IMR-90 (cell line): ENCODE data around the gene MYO3B. TPM values are rescaled to one million over a fixed set of nuclear protein-coding genes. Genes with fewer than 3 reads are reported as not detected.

ENCODE experiments used
- ATAC-seq: fragments of 200-7000 bp; cut with Tn5 transposase; 2 replicates; pipeline ENCODE4 v1.9.1; 2020; ENCODE audit warnings: low read depth, mild to moderate bottlenecking, moderate library complexity
- BruUV-seq: library from RNA; stranded (reverse); fragments of 400-500 nt; replicated peaks from 2 replicates; lab custom pipeline; 2021; lab: Mats Ljungman, UMichigan
- CTCF ChIA-PET: fragments of 300-600 bp; formaldehyde crosslinking; extraction: SDS; loops from one replicate; lab custom pipeline; 2021; ENCODE audit warnings: antibody characterized with exemption; lab: Yijun Ruan, JAX
- POLR2A ChIA-PET: fragments of 300-600 bp; sonication (Branson Sonifier 250); formaldehyde crosslinking; loops from one replicate; lab custom pipeline; 2022; ENCODE audit warnings: antibody characterized with exemption; ENCODE audit not compliant: unreplicated experiment; lab: Charles Lee
- DNase-seq: peaks from one replicate; pipeline ENCODE4 v3.0.0; 2013
- H2AFZ ChIP-seq: replicated peaks from 2 replicates; pipeline ENCODE3; 2013; ENCODE audit warnings: low read length, mild to moderate bottlenecking; ENCODE audit not compliant: poor library complexity
- H2AK5ac ChIP-seq: 2 replicates; pipeline ENCODE4 v1.6.1; 2013; ENCODE audit warnings: low read depth, low read length, inconsistent platforms
- H2AK9ac ChIP-seq: replicated peaks from 2 replicates; pipeline ENCODE3; 2013; ENCODE audit warnings: mild to moderate bottlenecking, low read depth, low read length, moderate library complexity; ENCODE audit not compliant: poor library complexity
- H2BK120ac ChIP-seq: 2 replicates; pipeline ENCODE4 v1.6.1; 2013; ENCODE audit warnings: low read depth, low read length, inconsistent platforms
- H2BK15ac ChIP-seq: 3 replicates; pipeline ENCODE4 v1.6.1; 2013; ENCODE audit warnings: low read depth, low read length, inconsistent platforms
- H2BK20ac ChIP-seq: 2 replicates; pipeline ENCODE4 v1.6.1; 2013; ENCODE audit warnings: low read depth, mild to moderate bottlenecking, inconsistent platforms, low read length, moderate library complexity
- H2BK5ac ChIP-seq: 2 replicates; pipeline ENCODE4 v1.6.1; 2013; ENCODE audit warnings: mild to moderate bottlenecking, low read depth, low read length, inconsistent platforms; ENCODE audit not compliant: poor library complexity, severe bottlenecking
- H3K14ac ChIP-seq: replicated peaks from 2 replicates; pipeline ENCODE4 v1.6.1; 2013; ENCODE audit warnings: low read depth, low read length, inconsistent platforms
- H3K18ac ChIP-seq: 2 replicates; pipeline ENCODE4 v1.6.1; 2013; ENCODE audit warnings: low read depth, low read length, control low read depth
- H3K23ac ChIP-seq: 2 replicates; pipeline ENCODE4 v1.6.1; 2013; ENCODE audit warnings: low read depth, low read length, inconsistent platforms
- H3K27ac ChIP-seq: 2 replicates; pipeline ENCODE4 v1.5.1; 2013; ENCODE audit warnings: mild to moderate bottlenecking, control low read depth, low read length; ENCODE audit not compliant: insufficient read depth
- H3K27me3 ChIP-seq: 2 replicates; pipeline ENCODE4 v1.6.1; 2013; ENCODE audit warnings: low read length; ENCODE audit not compliant: control insufficient read depth, insufficient read depth
- H3K36me3 ChIP-seq: 2 replicates; pipeline ENCODE4 v1.6.1; 2013; ENCODE audit warnings: low read length, mixed read lengths; ENCODE audit not compliant: control insufficient read depth, insufficient read depth
- H3K4ac ChIP-seq: 2 replicates; pipeline ENCODE4 v1.6.1; 2013; ENCODE audit warnings: low read depth, low read length, inconsistent platforms
- H3K4me1 ChIP-seq: 2 replicates; pipeline ENCODE4 v1.6.1; 2013; ENCODE audit warnings: low read length, mixed read lengths; ENCODE audit not compliant: control insufficient read depth, insufficient read depth
- H3K4me2 ChIP-seq: 2 replicates; pipeline ENCODE4 v1.6.1; 2013; ENCODE audit warnings: low read depth, mild to moderate bottlenecking, control low read depth, low read length, moderate library complexity
- H3K4me3 ChIP-seq: 2 replicates; pipeline ENCODE4 v1.5.1; 2013; ENCODE audit warnings: low read depth, mild to moderate bottlenecking, control low read depth, low read length, moderate library complexity; ENCODE audit not compliant: insufficient read depth
- H3K56ac ChIP-seq: 2 replicates; pipeline ENCODE4 v1.6.1; 2013; ENCODE audit warnings: low read length, inconsistent platforms; ENCODE audit not compliant: insufficient read depth; ENCODE audit errors: extremely low read depth
- H3K79me1 ChIP-seq, 2 experiments: 2 replicates each; pipeline ENCODE4 v1.6.1; 2013; ENCODE audit warnings: low read length in 2 of 2, inconsistent platforms in 1 of 2, low read depth in 1 of 2
- H3K9ac ChIP-seq: 2 replicates; pipeline ENCODE4 v1.6.1; 2013; ENCODE audit warnings: low read depth, low read length, control low read depth
- H3K9me1 ChIP-seq: 2 replicates; pipeline ENCODE4 v1.6.1; 2013; ENCODE audit warnings: low read length, inconsistent platforms; ENCODE audit not compliant: insufficient read depth
- H3K9me3 ChIP-seq: 2 replicates; pipeline ENCODE4 v1.6.1; 2013; ENCODE audit warnings: low read length; ENCODE audit not compliant: control insufficient read depth, insufficient read depth
- H4K20me1 ChIP-seq: 2 replicates; pipeline ENCODE4 v1.6.1; 2013; ENCODE audit warnings: low read length, inconsistent platforms; ENCODE audit not compliant: insufficient read depth
- H4K5ac ChIP-seq: 2 replicates; pipeline ENCODE4 v1.6.1; 2013; ENCODE audit warnings: mild to moderate bottlenecking, low read depth, low read length, control low read depth
- H4K8ac ChIP-seq, 2 experiments: 2 replicates each; pipeline ENCODE4 v1.6.1; 2013; ENCODE audit warnings: low read depth in 2 of 2, low read length in 2 of 2, control low read depth in 1 of 2, inconsistent platforms in 1 of 2
- H4K91ac ChIP-seq: 2 replicates; pipeline ENCODE4 v1.6.1; 2013; ENCODE audit warnings: low read depth, low read length, inconsistent platforms; ENCODE audit not compliant: insufficient read depth
- NFE2L2 ChIP-seq: fragments of 150-350 bp; IDR thresholded peaks from 2 replicates; pipeline ENCODE4 v1.6.1; 2016; ENCODE audit warnings: low read depth, mild to moderate bottlenecking, low read length
- RAD21 ChIP-seq: IDR thresholded peaks from 2 replicates; pipeline ENCODE4 v1.6.1; 2012; ENCODE audit warnings: low read length, improper control_type of control experiment
- WGBS, 2 experiments: methylation state at CpG; one replicate each; pipeline versions ENCODE4 v1.1.5 to v1.1.7; 2013; ENCODE audit warnings: missing lambda C conversion rate in 2 of 2; ENCODE audit not compliant: insufficient read length in 1 of 2; ENCODE audit errors: extremely low coverage in 2 of 2; 5-methylcytosine and 5-hydroxymethylcytosine counted together
- dilution Hi-C: fragments of 300-500 bp; cut with HindIII; formaldehyde crosslinking; loops from one replicate; pipeline ENCODE4 v1.14.3; 2018; ENCODE audit warnings: low sequenced_read_pairs; ENCODE audit not compliant: unreplicated experiment
- in situ Hi-C: fragments of 300-500 bp; cut with MboI; formaldehyde crosslinking; loops from 3 replicates; pipeline ENCODE4 v1.14.3; 2019; ENCODE audit warnings: low sequenced_read_pairs, inconsistent platforms, mixed read lengths
- intact Hi-C: fragments of 100-400 bp; cut with micrococcal nuclease; formaldehyde crosslinking; loops from 2 replicates; pipeline ENCODE4 v1.10.0; 2022
- polyA plus RNA-seq, 3 experiments: library from polyadenylated mRNA; depleted of rRNA; stranded (reverse); fragments of >200 nt; gene quantifications; 2 replicates each; pipeline ENCODE4 v1.2.3, GENCODE V29; 2012; ENCODE audit warnings: low replicate concordance in 1 of 3
- total RNA-seq: library from RNA; depleted of rRNA; stranded (reverse); fragments of >200 nt; gene quantifications from 2 replicates; pipeline ENCODE4 v1.2.3, GENCODE V29; 2012

MYO3B gene
- total and polyA plus RNA-seq, 2 of the 4 experiments (the other 2 are of a cell fraction) = 0.02 TPM; not detected in 1

- no TSS peak for BruUV-seq
- no peak overlapping the region for H4K5ac ChIP-seq
- H3K4me2 ChIP-seq = no peak overlapping the region
- no peak overlapping the region for H3K4ac ChIP-seq
- DNase-seq (no peak), ATAC-seq (no peak)
- CTCF ChIA-PET = no interaction called here
- no peak overlapping the region for H2BK5ac ChIP-seq
- H3K9ac ChIP-seq = no peak overlapping the region
- POLR2A ChIA-PET = no interaction called here
- no peak for TF ChIP-seq RAD21
- TF ChIP-seq NFE2L2 = no peak
- no peak overlapping the region for H3K56ac ChIP-seq
- H3K9me3 ChIP-seq = no peaks in the 10 kb centered on the region
- WGBS, 2 experiments = 80% methylated on average over 1 of the region's 6 CpGs; no CpG with 5 or more reads in 1 of the 2 experiments
- no peaks in the 10 kb centered on the region for H3K27me3 ChIP-seq
- no peak overlapping the region for H4K91ac ChIP-seq
- no peaks in the 10 kb centered on the region for H3K4me1 ChIP-seq
- H2AK9ac ChIP-seq = no peak overlapping the region
- no peak overlapping the region for H3K14ac ChIP-seq
- H3K9me1 ChIP-seq = no peaks in the 10 kb centered on the region
- H2BK20ac ChIP-seq = no peak overlapping the region
- no peaks in the 10 kb centered on the region for H3K36me3 ChIP-seq
- no peak overlapping the region for H3K4me3 ChIP-seq
- in situ Hi-C loops (no loop called here), dilution Hi-C loops (no loop called here), intact Hi-C loops (no loop called here)
- H4K8ac ChIP-seq = no peak overlapping the region
- H3K23ac ChIP-seq = no peak overlapping the region
- no peaks in the 10 kb centered on the region for H3K79me1 ChIP-seq
- no peak overlapping the region for H2AK5ac ChIP-seq
- no peak overlapping the region for H3K27ac ChIP-seq
- H2BK120ac ChIP-seq = no peak overlapping the region
- no peak overlapping the region for H3K18ac ChIP-seq
- H4K20me1 ChIP-seq = no peaks in the 10 kb centered on the region
- H2AFZ ChIP-seq = no peak overlapping the region
- H2BK15ac ChIP-seq = no peak overlapping the region
These were observed 497.8 kb downstream of the MYO3B start for GRCh38 chr2:170675701-170676100.
